HCT116 (cell line): ENCODE measurements around the gene ALDH3A1. TPM values are rescaled to one million over a fixed set of nuclear protein-coding genes. Genes with fewer than 3 reads are reported as not detected.

Experiments used
- ATAC-seq: fragments of 200-7000 bp; cut with Tn5 transposase; 2 replicates; pipeline ENCODE4 v1.9.1; 2020; ENCODE audit warnings: mild to moderate bottlenecking, moderate library complexity
- BruUV-seq: library from RNA; stranded (reverse); fragments of 400-500 nt; replicated peaks from 2 replicates; lab custom pipeline; 2021; lab: Mats Ljungman, UMichigan
- CTCF ChIA-PET: fragments of 300-600 bp; sonication (Branson Sonifier 250); formaldehyde crosslinking; loops from one replicate; lab custom pipeline; 2021; ENCODE audit warnings: antibody characterized with exemption; lab: Charles Lee
- POLR2A ChIA-PET: fragments of 300-600, 350-600 bp; sonication (Branson Sonifier 250); formaldehyde crosslinking; loops from one replicate; lab custom pipeline; 2021; ENCODE audit warnings: antibody characterized with exemption; lab: Charles Lee
- RAD21 ChIA-PET, 2 experiments: fragments of 300-600 bp; sonication (Branson Sonifier 250); formaldehyde crosslinking; loops; one replicate each; lab custom pipeline; 2023; ENCODE audit warnings: low total read pairs in 2 of 2; ENCODE audit not compliant: uncharacterized antibody in 2 of 2, unreplicated experiment in 2 of 2, low non-redundant PET in 1 of 2; lab: Charles Lee
- DNase-seq: peaks from one replicate; pipeline ENCODE4 v3.0.0-alpha.2; 2010; ENCODE audit warnings: low read depth, low spot score
- H2AFZ ChIP-seq: fragments of 200-600 bp; shearing (Covaris generic), sonication (generic); 2 replicates; pipeline ENCODE4 v1.6.1; 2017; ENCODE audit warnings: low read depth, mixed run types, mixed read lengths, antibody characterized with exemption, low read length; ENCODE audit not compliant: poor library complexity, severe bottlenecking
- H3K27ac ChIP-seq: 2 replicates; pipeline ENCODE4 v1.5.1; 2012; ENCODE audit warnings: low read depth, low read length
- H3K27me3 ChIP-seq: fragments of 200-600 bp; sonication (generic); 2 replicates; pipeline ENCODE4 v1.6.1; 2016; ENCODE audit warnings: mixed run types, low read length, mixed read lengths; ENCODE audit not compliant: insufficient read depth
- H3K36me3 ChIP-seq, 2 experiments: fragments of 200-500 bp in 1 of 2; fragments of 200-600 bp in 1 of 2; sonication (Bioruptor generic) in 1 of 2; sonication (generic) in 1 of 2; 2 replicates each; pipeline versions ENCODE4 v1.5.1 to v1.6.1; 2014 to 2016; ENCODE audit warnings: low read length in 2 of 2, inconsistent platforms in 1 of 2, mixed read lengths in 1 of 2, mixed run types in 1 of 2; ENCODE audit not compliant: insufficient read depth in 2 of 2, control insufficient read depth in 1 of 2
- H3K4me1 ChIP-seq, 2 experiments: fragments of 200-600 bp in 1 of 2; sonication (generic) in 1 of 2; 2 replicates each; pipeline versions ENCODE4 v1.5.1 to v1.6.1; 2012 to 2017; ENCODE audit warnings: low read length in 2 of 2, inconsistent platforms in 1 of 2, mild to moderate bottlenecking in 1 of 2, mixed read lengths in 1 of 2, mixed run types in 1 of 2, moderate library complexity in 1 of 2; ENCODE audit not compliant: insufficient read depth in 2 of 2, control insufficient read depth in 1 of 2
- H3K4me2 ChIP-seq: fragments of 200-600 bp; sonication (generic); 2 replicates; pipeline ENCODE4 v1.6.1; 2017; ENCODE audit warnings: mixed run types, low read length, mixed read lengths
- H3K4me3 ChIP-seq, 2 experiments: fragments of 200-600 bp in 1 of 2; sonication (generic) in 1 of 2; replicated peaks in 1 of 2; 2 replicates each; pipeline ENCODE4 v1.5.1; 2011 to 2016; ENCODE audit warnings: low read length in 2 of 2, control low read depth in 1 of 2, low read depth in 1 of 2, mild to moderate bottlenecking in 1 of 2, mixed read lengths in 1 of 2, mixed run types in 1 of 2
- H3K79me2 ChIP-seq: fragments of 200-600 bp; sonication (generic); 2 replicates; pipeline ENCODE4 v1.6.1; 2017; ENCODE audit warnings: mild to moderate bottlenecking, mixed run types, low read length, moderate library complexity, mixed read lengths; ENCODE audit not compliant: insufficient read depth
- H3K9ac ChIP-seq: fragments of 200-600 bp; sonication (generic); 2 replicates; pipeline ENCODE4 v1.6.1; 2016; ENCODE audit warnings: low read length, mixed read lengths
- H3K9me2 ChIP-seq: fragments of 200-600 bp; sonication (generic), shearing (Covaris generic); 2 replicates; pipeline ENCODE4 v1.6.1; 2017; ENCODE audit warnings: mixed run types, mild to moderate bottlenecking, moderate library complexity; ENCODE audit not compliant: insufficient read depth
- H3K9me3 ChIP-seq, 2 experiments: fragments of 200-500 bp in 1 of 2; fragments of 200-600 bp in 1 of 2; sonication (Bioruptor generic) in 1 of 2; sonication (generic) in 1 of 2; 2 replicates each; pipeline ENCODE4 v1.6.1; 2014 to 2017; ENCODE audit warnings: low read length in 2 of 2, mixed read lengths in 2 of 2, inconsistent platforms in 1 of 2, low read depth in 1 of 2, mild to moderate bottlenecking in 1 of 2, mixed run types in 1 of 2, moderate library complexity in 1 of 2; ENCODE audit not compliant: control insufficient read depth in 1 of 2, insufficient read depth in 1 of 2
- H4K20me1 ChIP-seq: fragments of 200-600 bp; sonication (generic), shearing (Covaris generic); 2 replicates; pipeline ENCODE4 v1.6.1; 2017; ENCODE audit warnings: mixed run types, mild to moderate bottlenecking, moderate library complexity; ENCODE audit not compliant: insufficient read depth
- CBX3 ChIP-seq: IDR thresholded peaks from 2 replicates; pipeline ENCODE4 v1.6.1; 2012; ENCODE audit warnings: low read depth
- EGR1 ChIP-seq: IDR thresholded peaks from 2 replicates; pipeline ENCODE4 v1.6.1; 2012; ENCODE audit warnings: low read depth
- ELF1 ChIP-seq: IDR thresholded peaks from 2 replicates; pipeline ENCODE4 v1.6.1; 2012; ENCODE audit warnings: low read depth, borderline replicate concordance
- EZH2 ChIP-seq: fragments of 200-600 bp; sonication (generic); IDR thresholded peaks from 2 replicates; pipeline ENCODE4 v1.6.1; 2017; ENCODE audit warnings: antibody characterized with exemption, mixed run types
- EZH2phosphoT487 ChIP-seq: fragments of 200-600 bp; IDR thresholded peaks from 2 replicates; pipeline ENCODE4 v1.6.1; 2018; ENCODE audit warnings: antibody characterized with exemption, borderline replicate concordance
- FOSL1 ChIP-seq: IDR thresholded peaks from 2 replicates; pipeline ENCODE4 v1.6.1; 2012; ENCODE audit warnings: low read depth
- JUND ChIP-seq: IDR thresholded peaks from 2 replicates; pipeline ENCODE4 v1.6.1; 2012
- POLR2A ChIP-seq: IDR thresholded peaks from 2 replicates; pipeline ENCODE4 v1.7.0; 2011; ENCODE audit warnings: borderline replicate concordance; ENCODE audit not compliant: insufficient read depth, insufficient read length; ENCODE audit errors: extremely low read depth
- RAD21 ChIP-seq: IDR thresholded peaks from 2 replicates; pipeline ENCODE4 v1.6.1; 2012; ENCODE audit warnings: low read depth, mild to moderate bottlenecking
- SIN3A ChIP-seq: IDR thresholded peaks from 2 replicates; pipeline ENCODE4 v1.6.1; 2012; ENCODE audit warnings: low read depth
- SP1 ChIP-seq: IDR thresholded peaks from 2 replicates; pipeline ENCODE4 v1.6.1; 2012; ENCODE audit warnings: low read depth
- TCF7L2 ChIP-seq: IDR thresholded peaks from 2 replicates; pipeline ENCODE4 v1.7.0; 2011; ENCODE audit warnings: borderline replicate concordance, inconsistent platforms; ENCODE audit not compliant: insufficient read depth, insufficient read length; ENCODE audit errors: extremely low read depth
- YY1 ChIP-seq: IDR thresholded peaks from 2 replicates; pipeline ENCODE4 v1.6.1; 2011; ENCODE audit warnings: low read length, low read depth, moderate library complexity, mild to moderate bottlenecking; ENCODE audit not compliant: insufficient replicate concordance; ENCODE audit errors: extremely low read depth
- ZFX ChIP-seq: fragments of 450-650 bp; IDR thresholded peaks from 2 replicates; pipeline ENCODE4 v1.6.1; 2017
- intact Hi-C: fragments of 100-400 bp; cut with micrococcal nuclease; formaldehyde crosslinking; loops from 2 replicates; pipeline ENCODE4 v1.10.0; 2022
- total RNA-seq: library from RNA; stranded (reverse); gene quantifications from one replicate; pipeline ENCODE4 v1.2.1, GENCODE V29; 2021; ENCODE audit not compliant: unreplicated experiment
- TF ChIP-seq, protein P1 (sequence below), 3 experiments: fragments of 200-600 bp in 1 of 3; sonication (generic) in 1 of 3; IDR thresholded peaks in 2 of 3; conservative IDR thresholded peaks in 1 of 3; 2 replicates each; pipeline ENCODE4 v1.5.1; 2012 to 2017; ENCODE audit warnings: low read depth in 2 of 3, low read length in 2 of 3, antibody characterized with exemption in 1 of 3, borderline replicate concordance in 1 of 3, control low read depth in 1 of 3, mild to moderate bottlenecking in 1 of 3, mixed read lengths in 1 of 3, mixed run types in 1 of 3, moderate library complexity in 1 of 3; ENCODE audit not compliant: insufficient read depth in 1 of 3
- TF ChIP-seq, protein P2 (sequence below): IDR thresholded peaks from 2 replicates; pipeline ENCODE4 v1.6.1; 2011; ENCODE audit warnings: mild to moderate bottlenecking, low read length, moderate library complexity; ENCODE audit not compliant: insufficient replicate concordance; ENCODE audit errors: extremely low read depth
- TF ChIP-seq, protein P3 (sequence below): IDR thresholded peaks from 2 replicates; pipeline ENCODE4 v1.6.1; 2012
- TF ChIP-seq, protein P4 (sequence below): IDR thresholded peaks from 2 replicates; pipeline ENCODE4 v1.6.1; 2012; ENCODE audit warnings: low read depth

Gene ALDH3A1
- total RNA-seq, 1 experiment from 2014 or later, result 0.86 TPM

DNA sequence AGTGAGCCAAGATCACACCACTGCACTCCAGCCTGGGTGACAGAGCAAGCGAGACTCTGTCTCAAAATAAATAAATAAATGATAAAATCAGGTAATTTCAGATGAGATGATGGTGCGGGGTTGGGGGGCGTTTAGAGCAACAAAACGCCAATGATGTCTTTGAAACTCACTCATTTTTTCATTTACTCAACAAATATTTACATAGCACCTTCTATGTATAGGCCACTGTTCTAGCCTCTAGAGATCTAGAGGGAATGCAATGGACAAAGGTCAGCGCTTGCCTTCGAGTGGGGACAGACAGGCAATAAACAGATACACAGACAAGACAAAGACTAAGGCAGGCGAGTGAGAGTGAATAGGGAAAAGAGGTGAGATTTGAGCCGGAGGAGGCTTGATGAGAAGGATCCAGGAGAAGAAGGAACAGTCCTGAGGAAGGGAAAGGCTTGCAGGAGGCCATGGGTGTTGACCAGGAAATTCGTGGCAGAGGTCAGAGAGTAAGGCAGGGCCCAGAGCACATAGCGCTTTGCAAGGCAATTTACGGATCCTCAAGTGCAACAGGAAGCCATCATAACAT is 14.1 kb downstream of the ALDH3A1 start:
- H4K20me1 ChIP-seq, result no peaks in the 10 kb centered on the region
- no peak overlapping the region for H3K9ac ChIP-seq
- BruUV-seq, result no TSS peak
- H3K9me2 ChIP-seq, result no peaks in the 10 kb centered on the region
- H3K36me3 ChIP-seq, result no peaks in the 10 kb centered on the region
- no peaks in the 10 kb centered on the region for H3K79me2 ChIP-seq
- no peak for TF ChIP-seq POLR2A
- no peak for TF ChIP-seq JUND
- TF ChIP-seq FOSL1, result no peak
- TF ChIP-seq CBX3, result no peak
- TF ChIP-seq, protein P1, sequence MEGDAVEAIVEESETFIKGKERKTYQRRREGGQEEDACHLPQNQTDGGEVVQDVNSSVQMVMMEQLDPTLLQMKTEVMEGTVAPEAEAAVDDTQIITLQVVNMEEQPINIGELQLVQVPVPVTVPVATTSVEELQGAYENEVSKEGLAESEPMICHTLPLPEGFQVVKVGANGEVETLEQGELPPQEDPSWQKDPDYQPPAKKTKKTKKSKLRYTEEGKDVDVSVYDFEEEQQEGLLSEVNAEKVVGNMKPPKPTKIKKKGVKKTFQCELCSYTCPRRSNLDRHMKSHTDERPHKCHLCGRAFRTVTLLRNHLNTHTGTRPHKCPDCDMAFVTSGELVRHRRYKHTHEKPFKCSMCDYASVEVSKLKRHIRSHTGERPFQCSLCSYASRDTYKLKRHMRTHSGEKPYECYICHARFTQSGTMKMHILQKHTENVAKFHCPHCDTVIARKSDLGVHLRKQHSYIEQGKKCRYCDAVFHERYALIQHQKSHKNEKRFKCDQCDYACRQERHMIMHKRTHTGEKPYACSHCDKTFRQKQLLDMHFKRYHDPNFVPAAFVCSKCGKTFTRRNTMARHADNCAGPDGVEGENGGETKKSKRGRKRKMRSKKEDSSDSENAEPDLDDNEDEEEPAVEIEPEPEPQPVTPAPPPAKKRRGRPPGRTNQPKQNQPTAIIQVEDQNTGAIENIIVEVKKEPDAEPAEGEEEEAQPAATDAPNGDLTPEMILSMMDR (IDR thresholded peaks at IDR 0.05 in 2 of 3, conservative IDR thresholded peaks at IDR 0.05 in 1 of 3; ENCODE audit: borderline replicate concordance in 1 of 3, insufficient read depth in 1 of 3, low read depth in 2 of 3, low read length in 2 of 3), result no peak
- TF ChIP-seq ZFX, result no peak
- no peak for TF ChIP-seq EZH2phosphoT487
- no peak for TF ChIP-seq TCF7L2
- TF ChIP-seq, protein P2, sequence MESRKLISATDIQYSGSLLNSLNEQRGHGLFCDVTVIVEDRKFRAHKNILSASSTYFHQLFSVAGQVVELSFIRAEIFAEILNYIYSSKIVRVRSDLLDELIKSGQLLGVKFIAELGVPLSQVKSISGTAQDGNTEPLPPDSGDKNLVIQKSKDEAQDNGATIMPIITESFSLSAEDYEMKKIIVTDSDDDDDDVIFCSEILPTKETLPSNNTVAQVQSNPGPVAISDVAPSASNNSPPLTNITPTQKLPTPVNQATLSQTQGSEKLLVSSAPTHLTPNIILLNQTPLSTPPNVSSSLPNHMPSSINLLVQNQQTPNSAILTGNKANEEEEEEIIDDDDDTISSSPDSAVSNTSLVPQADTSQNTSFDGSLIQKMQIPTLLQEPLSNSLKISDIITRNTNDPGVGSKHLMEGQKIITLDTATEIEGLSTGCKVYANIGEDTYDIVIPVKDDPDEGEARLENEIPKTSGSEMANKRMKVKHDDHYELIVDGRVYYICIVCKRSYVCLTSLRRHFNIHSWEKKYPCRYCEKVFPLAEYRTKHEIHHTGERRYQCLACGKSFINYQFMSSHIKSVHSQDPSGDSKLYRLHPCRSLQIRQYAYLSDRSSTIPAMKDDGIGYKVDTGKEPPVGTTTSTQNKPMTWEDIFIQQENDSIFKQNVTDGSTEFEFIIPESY, result no peak
- no peak for TF ChIP-seq ELF1
- TF ChIP-seq, protein P3, sequence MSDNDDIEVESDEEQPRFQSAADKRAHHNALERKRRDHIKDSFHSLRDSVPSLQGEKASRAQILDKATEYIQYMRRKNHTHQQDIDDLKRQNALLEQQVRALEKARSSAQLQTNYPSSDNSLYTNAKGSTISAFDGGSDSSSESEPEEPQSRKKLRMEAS, result no peak
- TF ChIP-seq, protein P4, sequence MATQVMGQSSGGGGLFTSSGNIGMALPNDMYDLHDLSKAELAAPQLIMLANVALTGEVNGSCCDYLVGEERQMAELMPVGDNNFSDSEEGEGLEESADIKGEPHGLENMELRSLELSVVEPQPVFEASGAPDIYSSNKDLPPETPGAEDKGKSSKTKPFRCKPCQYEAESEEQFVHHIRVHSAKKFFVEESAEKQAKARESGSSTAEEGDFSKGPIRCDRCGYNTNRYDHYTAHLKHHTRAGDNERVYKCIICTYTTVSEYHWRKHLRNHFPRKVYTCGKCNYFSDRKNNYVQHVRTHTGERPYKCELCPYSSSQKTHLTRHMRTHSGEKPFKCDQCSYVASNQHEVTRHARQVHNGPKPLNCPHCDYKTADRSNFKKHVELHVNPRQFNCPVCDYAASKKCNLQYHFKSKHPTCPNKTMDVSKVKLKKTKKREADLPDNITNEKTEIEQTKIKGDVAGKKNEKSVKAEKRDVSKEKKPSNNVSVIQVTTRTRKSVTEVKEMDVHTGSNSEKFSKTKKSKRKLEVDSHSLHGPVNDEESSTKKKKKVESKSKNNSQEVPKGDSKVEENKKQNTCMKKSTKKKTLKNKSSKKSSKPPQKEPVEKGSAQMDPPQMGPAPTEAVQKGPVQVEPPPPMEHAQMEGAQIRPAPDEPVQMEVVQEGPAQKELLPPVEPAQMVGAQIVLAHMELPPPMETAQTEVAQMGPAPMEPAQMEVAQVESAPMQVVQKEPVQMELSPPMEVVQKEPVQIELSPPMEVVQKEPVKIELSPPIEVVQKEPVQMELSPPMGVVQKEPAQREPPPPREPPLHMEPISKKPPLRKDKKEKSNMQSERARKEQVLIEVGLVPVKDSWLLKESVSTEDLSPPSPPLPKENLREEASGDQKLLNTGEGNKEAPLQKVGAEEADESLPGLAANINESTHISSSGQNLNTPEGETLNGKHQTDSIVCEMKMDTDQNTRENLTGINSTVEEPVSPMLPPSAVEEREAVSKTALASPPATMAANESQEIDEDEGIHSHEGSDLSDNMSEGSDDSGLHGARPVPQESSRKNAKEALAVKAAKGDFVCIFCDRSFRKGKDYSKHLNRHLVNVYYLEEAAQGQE, result no peak
- TF ChIP-seq SIN3A, result no peak
- TF ChIP-seq EZH2, result no peak
- no peak for TF ChIP-seq RAD21
- no peak for TF ChIP-seq EGR1
- TF ChIP-seq SP1, result no peak
- no peak for TF ChIP-seq YY1
- TF ChIP-seq, all 23 proteins: peak for 0
- ChIA-PET POLR2A (no interaction called here), CTCF (no interaction called here), RAD21 (no interaction called here)
- no peaks in the 10 kb centered on the region for H3K27me3 ChIP-seq
- intact Hi-C loops, result no loop called here
- no peak overlapping the region for H3K4me3 ChIP-seq
- ATAC-seq, result no peak
- H3K4me1 ChIP-seq, result no peaks in the 10 kb centered on the region
- H3K9me3 ChIP-seq, result no peaks in the 10 kb centered on the region
- no peak for DNase-seq
- H3K4me2 ChIP-seq, result no peak overlapping the region
- H2AFZ ChIP-seq, result no peak overlapping the region
- H3K27ac ChIP-seq, result no peak overlapping the region
